ENCODE results near the gene PWWP2A.
A peak's percentile ranks its signal among the peaks of the same experiment; 100 is the strongest.
"Not testable (repeated sequence)": the region's sequence is repeated elsewhere in the genome, so short reads cannot be mapped to it uniquely, and the experiment has no call there.

PWWP2A gene, protein sequence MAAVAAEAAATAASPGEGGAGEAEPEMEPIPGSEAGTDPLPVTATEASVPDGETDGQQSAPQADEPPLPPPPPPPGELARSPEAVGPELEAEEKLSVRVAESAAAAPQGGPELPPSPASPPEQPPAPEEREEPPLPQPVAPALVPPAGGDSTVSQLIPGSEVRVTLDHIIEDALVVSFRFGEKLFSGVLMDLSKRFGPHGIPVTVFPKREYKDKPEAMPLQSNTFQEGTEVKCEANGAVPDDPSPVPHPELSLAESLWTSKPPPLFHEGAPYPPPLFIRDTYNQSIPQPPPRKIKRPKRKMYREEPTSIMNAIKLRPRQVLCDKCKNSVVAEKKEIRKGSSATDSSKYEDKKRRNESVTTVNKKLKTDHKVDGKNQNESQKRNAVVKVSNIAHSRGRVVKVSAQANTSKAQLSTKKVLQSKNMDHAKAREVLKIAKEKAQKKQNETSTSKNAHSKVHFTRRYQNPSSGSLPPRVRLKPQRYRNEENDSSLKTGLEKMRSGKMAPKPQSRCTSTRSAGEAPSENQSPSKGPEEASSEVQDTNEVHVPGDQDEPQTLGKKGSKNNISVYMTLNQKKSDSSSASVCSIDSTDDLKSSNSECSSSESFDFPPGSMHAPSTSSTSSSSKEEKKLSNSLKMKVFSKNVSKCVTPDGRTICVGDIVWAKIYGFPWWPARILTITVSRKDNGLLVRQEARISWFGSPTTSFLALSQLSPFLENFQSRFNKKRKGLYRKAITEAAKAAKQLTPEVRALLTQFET

DNA sequence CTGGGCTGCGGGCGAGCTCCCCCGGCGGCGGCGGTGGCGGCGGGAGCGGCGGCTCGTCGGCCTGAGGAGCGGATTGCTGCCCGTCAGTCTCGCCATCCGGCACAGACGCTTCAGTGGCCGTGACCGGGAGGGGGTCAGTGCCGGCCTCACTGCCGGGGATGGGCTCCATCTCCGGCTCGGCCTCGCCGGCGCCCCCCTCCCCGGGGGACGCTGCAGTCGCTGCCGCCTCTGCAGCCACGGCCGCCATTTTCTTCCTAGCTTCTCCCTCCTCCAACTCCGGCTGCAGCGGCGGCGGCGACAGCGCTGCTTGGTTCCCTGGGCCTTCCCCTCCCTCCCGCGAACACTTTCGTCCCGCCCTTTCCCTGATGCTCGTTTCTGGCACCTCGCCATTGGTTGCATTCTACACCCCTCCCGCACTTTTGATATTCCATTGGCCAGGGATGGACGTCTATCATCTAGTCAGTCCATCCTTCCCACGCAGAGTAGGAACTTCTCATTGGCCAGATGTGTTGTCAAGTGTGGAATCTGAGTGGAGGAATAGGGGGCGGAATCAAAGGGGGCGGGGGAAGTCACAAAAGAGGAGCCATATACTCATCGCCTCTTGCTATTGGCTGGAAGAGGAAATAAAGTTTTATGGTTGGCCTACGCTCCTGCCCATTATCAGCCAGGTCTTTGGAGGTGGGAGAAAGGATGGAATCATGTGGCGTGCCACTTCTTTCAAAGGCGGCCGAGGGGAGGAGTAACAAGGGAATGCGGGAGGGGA is at the start of gene PWWP2A:
TSS of gene PWWP2A (minus strand) at position 309 of the 763 bp plus-strand sequence. CDS start at position 247, 62 bp downstream.
- peak; percentile 100 for DNase-seq

- no peak for DNase-seq
These were observed 48.4 kb upstream of the PWWP2A start for GRCh38 chr5:160167624-160168165.

- DNase-seq: no peak
These were observed 47.8 kb upstream of the PWWP2A start for GRCh38 chr5:160166973-160167623.

DNA sequence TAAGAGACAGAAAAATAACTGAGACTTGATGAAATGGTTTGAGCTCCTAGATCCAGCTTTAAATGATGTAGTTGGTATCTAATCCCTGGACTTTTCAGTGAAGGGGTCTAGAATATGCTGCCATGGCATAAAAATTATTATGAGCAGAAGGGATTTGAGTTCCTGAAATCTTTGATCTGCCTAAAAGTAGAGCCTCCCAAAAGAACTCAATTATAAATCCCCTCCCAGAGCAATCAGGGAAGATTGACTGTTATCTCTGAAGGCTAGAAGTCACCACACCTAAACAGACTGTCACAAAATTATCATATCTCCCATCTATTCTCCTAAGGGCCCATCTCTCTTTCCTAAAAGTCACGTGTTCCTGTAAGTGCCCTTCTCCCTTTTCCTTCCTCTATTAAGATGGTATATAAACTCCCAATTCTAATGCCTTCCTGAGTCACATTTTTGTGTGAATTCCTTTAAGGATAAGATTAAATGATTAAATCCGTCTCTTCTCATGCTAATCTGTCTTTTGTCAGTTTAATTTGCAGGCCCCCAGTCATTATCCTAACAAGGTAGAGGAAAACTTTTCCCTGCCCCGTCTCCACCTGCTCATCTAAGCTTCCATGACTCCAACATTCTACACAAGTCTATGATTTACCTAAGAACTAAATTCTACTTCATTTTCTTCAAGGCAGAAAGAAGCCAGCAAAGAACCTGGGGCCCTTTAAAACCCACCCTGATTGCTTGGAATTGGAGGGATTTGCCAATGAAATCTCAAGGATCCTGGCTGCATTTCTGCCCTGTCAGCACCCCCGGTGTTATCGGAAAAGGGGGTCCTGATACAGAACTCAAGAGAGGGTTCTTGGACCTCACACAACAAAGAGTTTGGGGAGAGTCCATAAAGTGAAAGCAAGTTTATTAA is 47.1 kb upstream of the PWWP2A start:
- peak; percentile 53 for DNase-seq

DNA sequence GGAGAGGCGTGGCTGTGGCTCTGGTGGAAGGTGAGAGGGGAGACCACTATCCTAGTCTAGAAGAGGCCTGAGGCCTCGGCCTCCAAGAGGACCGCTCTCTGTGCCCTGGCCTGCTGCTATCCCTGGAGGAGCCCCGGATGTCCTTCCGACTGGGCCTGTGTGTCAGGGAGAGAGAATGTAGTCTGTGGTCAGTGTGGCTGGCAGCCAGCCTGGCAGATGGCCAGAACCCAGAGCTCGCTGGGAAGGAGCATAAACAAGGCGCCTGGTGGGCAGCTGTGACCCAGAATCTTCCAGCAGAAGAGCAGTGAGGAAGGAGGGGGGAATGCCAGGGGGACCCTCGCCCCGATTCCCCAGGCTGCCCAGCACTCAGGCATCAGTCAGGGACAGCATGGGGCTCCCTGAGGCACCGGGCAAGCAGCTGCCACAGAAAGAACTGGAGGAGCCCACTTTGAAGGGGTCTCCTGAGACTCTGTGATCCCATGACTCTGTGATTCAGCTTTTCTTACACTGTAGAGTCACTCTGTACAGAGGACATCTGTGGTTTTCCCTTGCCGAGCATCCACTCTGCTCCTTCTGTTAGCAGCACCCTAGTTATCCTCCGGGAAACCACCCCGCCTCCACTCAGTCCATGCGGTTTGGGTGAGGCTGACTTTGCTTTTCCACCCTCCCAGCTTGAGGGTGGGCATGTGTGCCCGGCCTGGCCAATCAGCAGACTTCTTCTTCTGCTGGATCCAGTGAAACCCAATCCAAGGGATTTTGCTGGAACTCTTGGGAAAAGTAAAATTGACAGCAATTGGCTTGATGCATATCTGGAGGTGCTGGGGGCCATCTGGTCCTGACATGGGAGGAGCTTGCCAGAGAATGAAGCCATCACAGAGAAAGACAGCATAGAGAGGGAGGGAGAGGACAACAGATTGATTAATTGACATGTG is 46.2 kb upstream of the PWWP2A start:
- DNase-seq: peak; percentile 98

GRCh38 chr5:160162910-160163309 is 43.7 kb upstream of the PWWP2A start:
- no peak for DNase-seq

DNA sequence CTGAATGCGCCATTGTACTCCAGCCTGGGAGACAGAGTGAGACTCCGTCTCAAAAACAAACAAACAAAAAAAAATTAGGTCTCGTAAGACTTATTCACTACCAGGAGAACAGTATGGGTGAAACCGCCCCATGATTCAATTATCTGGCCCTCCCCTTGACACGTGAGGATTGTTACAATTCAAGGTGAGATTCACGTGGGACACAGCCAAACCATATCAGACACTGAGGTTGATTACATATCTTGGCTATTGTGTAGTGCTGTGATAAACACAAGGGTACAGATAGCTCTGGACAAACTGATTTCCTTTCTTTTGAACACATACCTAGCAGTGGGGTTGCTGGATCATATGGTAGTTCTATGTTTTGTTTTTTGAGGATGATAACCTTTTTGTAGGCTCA is 42.4 kb upstream of the PWWP2A start:
- DNase-seq: no peak

- not testable (repeated sequence) for DNase-seq
These were observed 41.6 kb upstream of the PWWP2A start for GRCh38 chr5:160160875-160161274.

GRCh38 chr5:160159991-160160792 is 40.9 kb upstream of the PWWP2A start:
- no peak for DNase-seq

- no peak for DNase-seq
These were observed 38.8 kb upstream of the PWWP2A start for GRCh38 chr5:160158087-160158486.

GRCh38 chr5:160155017-160155750 is 35.9 kb upstream of the PWWP2A start:
- no peak for DNase-seq

GRCh38 chr5:160152901-160153300 is 33.7 kb upstream of the PWWP2A start:
- no peak for DNase-seq

DNA sequence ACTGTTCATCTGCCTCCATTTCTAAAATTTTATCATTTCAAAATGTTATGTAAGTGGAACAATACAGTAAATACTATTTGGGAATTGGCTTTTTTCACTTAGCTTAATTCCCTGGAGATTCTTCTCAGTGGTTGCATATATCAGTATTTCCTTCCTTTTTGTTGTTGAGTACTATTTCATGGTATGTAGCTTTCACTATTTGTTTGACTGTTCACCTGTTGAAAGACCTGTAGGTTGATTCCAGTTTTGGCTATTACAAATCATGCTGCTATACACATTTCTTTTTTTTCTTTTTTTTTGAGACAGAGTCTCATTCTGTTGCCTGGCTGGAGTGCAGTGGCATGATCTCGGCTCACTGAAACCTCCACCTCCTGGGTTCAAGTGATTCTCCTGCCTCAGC is 33.0 kb upstream of the PWWP2A start:
- no peak for DNase-seq

DNA sequence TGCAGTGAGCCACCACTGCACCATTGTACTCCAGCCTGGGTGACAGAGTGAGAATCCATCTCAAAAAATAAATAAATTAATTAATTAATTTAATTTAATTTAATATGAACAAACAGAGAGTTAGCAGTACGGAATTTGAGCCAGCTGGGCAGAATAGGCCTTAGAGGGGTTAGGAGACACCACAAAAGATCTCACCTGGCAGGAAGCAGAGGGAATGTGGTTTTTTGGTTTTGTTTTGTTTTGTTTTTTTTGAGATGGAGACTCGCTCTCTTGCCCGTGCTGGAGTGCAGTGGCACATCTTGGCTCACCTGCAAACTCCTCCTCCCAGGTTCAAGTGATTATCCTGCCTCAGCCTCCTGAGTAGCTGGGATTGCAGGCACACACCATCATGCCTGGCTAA is 31.8 kb upstream of the PWWP2A start:
- no peak for DNase-seq

- DNase-seq: no peak
These were observed 31.1 kb upstream of the PWWP2A start for GRCh38 chr5:160150381-160150780.

DNA sequence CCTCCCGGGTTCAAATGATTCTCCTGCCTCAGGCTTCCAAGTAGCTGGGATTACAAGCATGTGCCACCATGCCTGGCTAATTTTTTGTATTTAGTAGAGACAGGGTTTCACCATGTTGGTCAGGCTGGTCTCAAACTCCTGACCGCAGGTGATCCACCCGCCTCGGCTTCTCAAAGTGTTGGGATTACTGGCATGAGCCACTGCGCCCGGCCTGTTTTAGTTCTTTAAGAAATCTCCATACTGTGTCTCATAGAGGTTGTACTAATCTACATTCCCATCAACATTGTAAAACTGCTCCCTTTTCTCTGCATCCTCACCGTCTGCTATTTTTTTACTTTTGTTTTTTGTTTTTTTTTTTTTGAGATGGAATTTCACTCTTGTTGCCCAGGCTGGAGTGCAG is 25.2 kb upstream of the PWWP2A start:
- not testable (repeated sequence) for DNase-seq

DNA sequence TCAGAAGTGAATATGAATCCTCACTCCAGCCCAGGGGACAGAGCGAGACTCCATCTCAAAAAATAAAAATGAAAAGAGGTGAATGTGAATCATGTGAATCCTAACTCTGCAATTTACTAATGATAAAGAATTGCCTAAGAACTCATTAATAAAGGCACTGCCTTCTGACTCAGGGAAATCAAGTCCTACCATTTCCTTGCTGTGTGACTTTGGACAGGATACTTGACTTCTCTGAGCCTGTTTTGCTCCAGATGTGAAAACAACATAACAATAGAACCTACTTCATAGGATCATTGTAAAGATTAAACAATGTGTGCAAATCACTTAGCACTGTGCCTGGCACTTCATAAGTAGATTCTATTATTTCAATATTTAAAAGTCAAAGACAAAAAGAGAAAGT is 15.1 kb upstream of the PWWP2A start:
- no peak for DNase-seq

DNA sequence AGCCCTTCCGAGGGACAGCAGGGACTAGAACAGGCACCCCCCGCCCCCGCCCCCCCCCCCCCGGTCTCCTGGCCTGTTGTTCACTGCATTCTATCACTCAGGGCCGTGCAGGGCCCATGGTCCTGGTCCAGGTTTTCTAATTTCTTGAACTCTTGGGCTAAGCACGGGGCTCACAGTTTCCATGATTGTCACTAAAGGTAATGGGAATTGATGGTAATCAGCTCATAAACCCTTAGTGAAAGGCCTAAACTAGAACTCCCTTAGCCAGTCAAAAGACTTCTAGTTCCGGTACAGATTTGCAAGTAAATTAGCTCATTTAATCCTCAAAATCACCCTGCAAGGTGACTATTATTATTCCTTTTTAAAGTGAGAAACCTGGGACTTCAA is 14.7 kb upstream of the PWWP2A start:
- DNase-seq: no peak

Data from NCI-H82 (cell line).